Spinal cord (tissue), 10 donors: ENCODE measurements around the gene SUMF1. TPM values are rescaled to one million over a fixed set of nuclear protein-coding genes. Genes with fewer than 3 reads are reported as not detected.

Experiments
- DNase-seq, 6 donors: peaks; one replicate each; pipeline versions ENCODE4 v3.0.0 to v3.0.0-alpha.2; 2013 to 2015; ENCODE audit warnings: low spot score in 6 of 6, low read depth in 4 of 6
- H3K27ac ChIP-seq: one replicate; pipeline ENCODE4 v1.5.1; 2013; ENCODE audit warnings: low read depth, low read length, control low read depth
- H3K27me3 ChIP-seq: one replicate; pipeline ENCODE4 v1.6.1; 2013; ENCODE audit warnings: low read length; ENCODE audit not compliant: control insufficient read depth, insufficient read depth
- H3K36me3 ChIP-seq: one replicate; pipeline ENCODE4 v1.6.1; 2013; ENCODE audit warnings: low read length; ENCODE audit not compliant: control insufficient read depth, insufficient read depth
- H3K4me1 ChIP-seq: one replicate; pipeline ENCODE4 v1.6.1; 2013; ENCODE audit warnings: low read length; ENCODE audit not compliant: control insufficient read depth, insufficient read depth
- H3K4me3 ChIP-seq: one replicate; pipeline ENCODE4 v1.5.1; 2013; ENCODE audit warnings: low read depth, low read length, control low read depth
- H3K9me3 ChIP-seq: one replicate; pipeline ENCODE4 v1.6.1; 2013; ENCODE audit warnings: low read length; ENCODE audit not compliant: control insufficient read depth, insufficient read depth
- WGBS: methylation state at CpG from one replicate; pipeline ENCODE4 v1.1.5; 2013; ENCODE audit warnings: missing lambda C conversion rate; ENCODE audit not compliant: insufficient coverage; 5-methylcytosine and 5-hydroxymethylcytosine counted together
- polyA plus RNA-seq, 2 donors: library from polyadenylated mRNA; unstranded; fragments of 120-200 nt; gene quantifications; one replicate each; pipeline ENCODE4 v1.2.1, GENCODE V29; 2013; ENCODE audit not compliant: insufficient read length in 2 of 2
- total RNA-seq, 2 donors: library from RNA; depleted of rRNA in 1 of 2; stranded (reverse); fragments of 120-200 nt in 1 of 2; fragments of >200 nt in 1 of 2; gene quantifications; one replicate each; pipeline versions ENCODE4 v1.2.3 to v1.2.4, GENCODE V29; 2013 to 2014
- donor health status: healthy.

The SUMF1 gene
- total and polyA plus RNA-seq, 4 donors: 13.2 to 39.5 (median 23.8) TPM

- no CpG with 5 or more reads among the region's 1 CpG for WGBS
- DNase-seq: no peak
Observed at GRCh38 chr3:4419920-4420319, 47.1 kb downstream of the SUMF1 start.

GRCh38 chr3:4419386-4419785 lies 47.7 kb downstream of the SUMF1 start:
- Histone ChIP-seq H3K4me3 (no peak overlapping the region), H3K9me3 (no peaks in the 10 kb centered on the region), H3K4me1 (no peaks in the 10 kb centered on the region), H3K36me3 (no peaks in the 10 kb centered on the region), H3K27me3 (no peaks in the 10 kb centered on the region), H3K27ac (no peak overlapping the region)
- whole genome bisulfite sequencing: no CpG with 5 or more reads among the region's 3 CpGs
- no peak for DNase-seq

More at GRCh38 chr3:4419920-4420319, 47.1 kb downstream of the SUMF1 start:
- no peaks in the 10 kb centered on the region for H3K4me1 ChIP-seq
- H3K9me3 ChIP-seq: no peaks in the 10 kb centered on the region
- no peak overlapping the region for H3K27ac ChIP-seq
- no peaks in the 10 kb centered on the region for H3K27me3 ChIP-seq
- H3K36me3 ChIP-seq: no peaks in the 10 kb centered on the region
- no peak overlapping the region for H3K4me3 ChIP-seq

GRCh38 chr3:4418156-4418555 lies 48.9 kb downstream of the SUMF1 start:
- Histone ChIP-seq H3K36me3 (no peaks in the 10 kb centered on the region), H3K27me3 (no peaks in the 10 kb centered on the region), H3K4me1 (no peaks in the 10 kb centered on the region), H3K4me3 (no peak overlapping the region), H3K9me3 (no peaks in the 10 kb centered on the region), H3K27ac (no peak overlapping the region)
- 84% methylated on average over 4 of the region's 4 CpGs for WGBS
- no peak for DNase-seq

- H3K27ac ChIP-seq: no peak overlapping the region
- WGBS: 50% methylated on average over 1 of the region's 1 CpG
- no peaks in the 10 kb centered on the region for H3K27me3 ChIP-seq
- no peaks in the 10 kb centered on the region for H3K4me1 ChIP-seq
- no peaks in the 10 kb centered on the region for H3K9me3 ChIP-seq
- peak in 2 of 6 donors; percentile 32 to 52 for DNase-seq
- H3K4me3 ChIP-seq: no peak overlapping the region
- no peaks in the 10 kb centered on the region for H3K36me3 ChIP-seq
Observed at GRCh38 chr3:4417449-4417848, 49.6 kb downstream of the SUMF1 start.

DNA sequence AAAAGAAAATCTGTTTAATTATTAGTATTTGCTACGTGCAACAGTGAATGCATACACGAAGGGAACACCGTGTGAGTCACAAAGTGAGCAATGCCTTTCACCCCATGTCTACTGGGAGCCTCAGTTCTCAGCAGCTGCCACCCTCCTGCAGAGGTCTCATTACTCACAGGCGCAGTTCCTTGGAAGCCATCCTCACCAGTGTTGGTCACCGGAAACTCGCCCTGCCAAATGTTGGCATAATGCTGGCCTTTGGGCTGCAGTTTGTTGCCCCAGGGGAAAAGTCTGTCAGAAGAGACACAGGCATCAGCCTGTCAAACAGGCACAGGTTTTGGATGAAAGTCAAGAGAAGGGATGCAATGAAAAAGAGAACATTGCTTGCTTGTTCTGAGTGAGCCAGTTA lies 50.1 kb downstream of the SUMF1 start:
- no peaks in the 10 kb centered on the region for H3K4me1 ChIP-seq
- H3K27me3 ChIP-seq: no peaks in the 10 kb centered on the region
- DNase-seq: peak in 2 of 6 donors; percentile 42 to 60
- H3K9me3 ChIP-seq: no peaks in the 10 kb centered on the region
- no peak overlapping the region for H3K27ac ChIP-seq
- no peak overlapping the region for H3K4me3 ChIP-seq
- no peaks in the 10 kb centered on the region for H3K36me3 ChIP-seq
- WGBS: 56% methylated on average over 6 of the region's 6 CpGs

DNA sequence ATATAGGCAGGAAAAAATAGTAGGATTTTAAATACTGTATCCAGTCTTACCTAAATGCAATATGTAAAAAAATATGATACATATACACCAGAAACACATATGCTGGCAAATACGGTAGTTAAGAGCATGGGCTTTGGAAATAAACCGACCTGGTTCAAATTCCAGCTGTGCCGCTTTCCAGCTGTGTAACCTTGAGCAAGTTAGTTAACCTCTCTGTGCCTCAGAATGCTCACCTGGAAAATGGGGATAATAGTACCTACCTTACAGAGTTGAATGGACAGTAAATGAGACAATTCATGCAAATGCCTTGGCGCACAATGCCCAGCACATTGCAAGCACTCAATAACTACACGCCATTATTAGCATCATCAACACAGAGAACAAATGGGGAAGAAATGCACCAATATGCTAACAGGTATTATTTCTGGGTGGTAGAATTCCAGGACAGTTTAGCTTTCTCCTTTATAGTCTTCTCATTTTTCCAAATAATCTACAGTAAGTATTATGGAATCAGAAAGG lies 50.6 kb downstream of the SUMF1 start:
- DNase-seq: no peak
- Histone ChIP-seq H3K27ac (no peak overlapping the region), H3K36me3 (no peaks in the 10 kb centered on the region), H3K9me3 (no peaks in the 10 kb centered on the region), H3K4me3 (no peak overlapping the region), H3K4me1 (no peaks in the 10 kb centered on the region), H3K27me3 (no peaks in the 10 kb centered on the region)
- WGBS: 100% methylated on average over 2 of the region's 5 CpGs

DNA sequence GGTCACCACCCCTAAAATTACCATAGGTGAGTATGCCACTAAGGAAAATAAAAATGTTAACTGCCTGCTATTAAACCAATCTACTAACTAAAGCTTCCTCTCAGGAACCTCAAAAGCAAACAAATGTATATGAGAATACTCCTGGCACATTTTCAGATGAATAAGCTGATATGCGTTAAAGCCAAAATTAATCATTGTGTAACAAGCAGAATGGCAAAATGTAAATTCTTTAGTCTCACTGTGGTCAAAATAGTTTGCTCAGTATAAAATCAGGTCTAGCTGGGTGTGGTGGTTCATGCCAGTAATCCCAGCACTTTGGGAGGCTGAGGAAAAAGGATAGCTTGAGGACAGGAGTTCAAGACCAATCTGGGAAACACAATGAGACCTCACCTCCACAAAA lies 53.6 kb downstream of the SUMF1 start:
- Histone ChIP-seq H3K9me3 (no peaks in the 10 kb centered on the region), H3K4me3 (no peak overlapping the region), H3K27me3 (no peaks in the 10 kb centered on the region), H3K27ac (no peak overlapping the region), H3K4me1 (no peaks in the 10 kb centered on the region), H3K36me3 (no peaks in the 10 kb centered on the region)
- 100% methylated on average over 1 of the region's 1 CpG for WGBS
- DNase-seq: no peak

DNA sequence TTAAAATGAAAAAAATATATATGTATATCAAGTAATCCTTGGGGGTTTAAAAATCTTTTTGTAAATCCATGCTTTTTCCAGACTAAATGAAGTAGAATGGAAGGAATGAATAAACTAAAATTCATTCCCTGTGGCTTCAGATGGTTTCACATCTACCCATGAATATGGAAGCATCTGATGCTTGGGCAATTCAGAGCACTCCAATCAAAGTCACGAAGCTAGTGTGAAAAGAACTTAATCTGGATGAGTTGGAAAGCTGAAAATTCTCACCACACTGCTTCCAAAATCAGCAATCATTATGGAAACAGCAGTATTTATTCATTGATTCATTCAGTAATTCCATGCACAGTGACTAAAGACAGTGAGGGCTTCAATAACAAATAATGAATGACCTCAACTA lies 55.2 kb downstream of the SUMF1 start:
- no peak overlapping the region for H3K27ac ChIP-seq
- H3K4me1 ChIP-seq: no peaks in the 10 kb centered on the region
- WGBS: no CpG with 5 or more reads among the region's 1 CpG
- H3K9me3 ChIP-seq: no peaks in the 10 kb centered on the region
- no peaks in the 10 kb centered on the region for H3K36me3 ChIP-seq
- H3K27me3 ChIP-seq: no peaks in the 10 kb centered on the region
- no peak overlapping the region for H3K4me3 ChIP-seq
- peak in 1 of 6 donors; percentile 55 for DNase-seq

- no CpG with 5 or more reads among the region's 1 CpG for WGBS
- Histone ChIP-seq H3K4me3 (no peak overlapping the region), H3K9me3 (no peaks in the 10 kb centered on the region), H3K27ac (no peak overlapping the region), H3K36me3 (no peaks in the 10 kb centered on the region), H3K27me3 (no peaks in the 10 kb centered on the region), H3K4me1 (no peaks in the 10 kb centered on the region)
- no peak for DNase-seq
Observed at GRCh38 chr3:4411236-4411635, 55.8 kb downstream of the SUMF1 start.

GRCh38 chr3:4410606-4411005 lies 56.5 kb downstream of the SUMF1 start:
- 86% methylated on average over 1 of the region's 4 CpGs for WGBS
- no peak overlapping the region for H3K27ac ChIP-seq
- DNase-seq: peak in 1 of 6 donors; percentile 2
- H3K4me3 ChIP-seq: no peak overlapping the region
- no peaks in the 10 kb centered on the region for H3K9me3 ChIP-seq
- no peaks in the 10 kb centered on the region for H3K27me3 ChIP-seq
- no peaks in the 10 kb centered on the region for H3K36me3 ChIP-seq
- H3K4me1 ChIP-seq: no peaks in the 10 kb centered on the region
